Measurements from ENCODE around the gene CPVL.

DNA sequence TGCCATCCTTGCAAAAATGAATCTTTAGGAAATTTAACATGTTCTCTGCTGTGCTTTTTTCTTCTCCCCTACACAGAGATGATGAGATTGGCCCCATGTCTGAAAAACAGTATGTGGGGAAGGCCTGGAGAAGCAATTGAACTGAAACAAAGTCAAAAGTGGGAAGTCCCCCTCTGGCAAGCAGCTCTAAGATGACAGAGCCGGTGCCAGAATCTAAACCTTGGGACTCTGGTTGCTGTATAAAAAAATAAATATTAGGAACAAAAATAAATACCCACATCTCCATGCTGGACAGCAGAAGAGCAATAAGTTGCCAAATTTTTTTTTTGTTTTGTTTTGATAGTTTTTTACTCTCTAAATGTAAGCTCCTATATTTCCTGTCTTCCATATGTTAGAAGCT is 136.4 kb downstream of the CPVL start:
- no peak for TF ChIP-seq EZH2phosphoT487 (IDR thresholded peaks at IDR 0.05; ENCODE audit: borderline replicate concordance)
- TF ChIP-seq, protein P1, sequence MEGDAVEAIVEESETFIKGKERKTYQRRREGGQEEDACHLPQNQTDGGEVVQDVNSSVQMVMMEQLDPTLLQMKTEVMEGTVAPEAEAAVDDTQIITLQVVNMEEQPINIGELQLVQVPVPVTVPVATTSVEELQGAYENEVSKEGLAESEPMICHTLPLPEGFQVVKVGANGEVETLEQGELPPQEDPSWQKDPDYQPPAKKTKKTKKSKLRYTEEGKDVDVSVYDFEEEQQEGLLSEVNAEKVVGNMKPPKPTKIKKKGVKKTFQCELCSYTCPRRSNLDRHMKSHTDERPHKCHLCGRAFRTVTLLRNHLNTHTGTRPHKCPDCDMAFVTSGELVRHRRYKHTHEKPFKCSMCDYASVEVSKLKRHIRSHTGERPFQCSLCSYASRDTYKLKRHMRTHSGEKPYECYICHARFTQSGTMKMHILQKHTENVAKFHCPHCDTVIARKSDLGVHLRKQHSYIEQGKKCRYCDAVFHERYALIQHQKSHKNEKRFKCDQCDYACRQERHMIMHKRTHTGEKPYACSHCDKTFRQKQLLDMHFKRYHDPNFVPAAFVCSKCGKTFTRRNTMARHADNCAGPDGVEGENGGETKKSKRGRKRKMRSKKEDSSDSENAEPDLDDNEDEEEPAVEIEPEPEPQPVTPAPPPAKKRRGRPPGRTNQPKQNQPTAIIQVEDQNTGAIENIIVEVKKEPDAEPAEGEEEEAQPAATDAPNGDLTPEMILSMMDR (IDR thresholded peaks at IDR 0.05 in 2 of 3, conservative IDR thresholded peaks at IDR 0.05 in 1 of 3; ENCODE audit: borderline replicate concordance in 1 of 3, insufficient read depth in 1 of 3, low read depth in 2 of 3, low read length in 2 of 3): no peak
- TF ChIP-seq POLR2AphosphoS5 (IDR thresholded peaks at IDR 0.05; ENCODE audit: low read depth, low read length): no peak
- TF ChIP-seq YY1 (IDR thresholded peaks at IDR 0.05; ENCODE audit: extremely low read depth, insufficient replicate concordance, low read depth, low read length): no peak
